ENCODE measurements around the gene CPED1.

Gene CPED1

GRCh38 chr7:121298831-121299239 lies 310.3 kb downstream of the CPED1 start:
- H3K27ac ChIP-seq (ENCODE audit: low read length), result no peak overlapping the region
- H3K4me1 ChIP-seq (ENCODE audit: insufficient read depth, low read length), result no peaks in the 10 kb centered on the region

GRCh38 chr7:121300685-121301420 lies 312.3 kb downstream of the CPED1 start:
- Histone ChIP-seq H3K9ac (ENCODE audit: low read depth, low read length) (no peak overlapping the region), H3K27me3 (ENCODE audit: insufficient read depth, low read length) (no peaks in the 10 kb centered on the region), H3K27ac (ENCODE audit: low read length) (no peak overlapping the region), H3K4me1 (ENCODE audit: insufficient read depth, low read length) (peaks cover 6% of the 10 kb centered on the region; the same call in 1 of the 2 replicates), H3K4me3 (ENCODE audit: low read length) (no peak overlapping the region), H3K36me3 (ENCODE audit: insufficient read depth, low read depth, low read length) (no peaks in the 10 kb centered on the region), H3K9me3 (ENCODE audit: insufficient read depth, low read depth, low read length) (no peaks in the 10 kb centered on the region)

More at GRCh38 chr7:121298831-121299239, 310.3 kb downstream of the CPED1 start:
- Histone ChIP-seq H3K9ac (ENCODE audit: low read depth, low read length) (no peak overlapping the region), H3K27me3 (ENCODE audit: insufficient read depth, low read length) (no peaks in the 10 kb centered on the region), H3K9me3 (ENCODE audit: insufficient read depth, low read depth, low read length) (no peaks in the 10 kb centered on the region), H3K4me3 (ENCODE audit: low read length) (no peak overlapping the region), H3K36me3 (ENCODE audit: insufficient read depth, low read depth, low read length) (no peaks in the 10 kb centered on the region)

GRCh38 chr7:121301446-121302213 lies 313.1 kb downstream of the CPED1 start:
- Histone ChIP-seq H3K27me3 (ENCODE audit: insufficient read depth, low read length) (no peaks in the 10 kb centered on the region), H3K4me3 (ENCODE audit: low read length) (no peak overlapping the region), H3K36me3 (ENCODE audit: insufficient read depth, low read depth, low read length) (no peaks in the 10 kb centered on the region), H3K27ac (ENCODE audit: low read length) (no peak overlapping the region), H3K9ac (ENCODE audit: low read depth, low read length) (no peak overlapping the region), H3K9me3 (ENCODE audit: insufficient read depth, low read depth, low read length) (no peaks in the 10 kb centered on the region), H3K4me1 (ENCODE audit: insufficient read depth, low read length) (peaks cover 6% of the 10 kb centered on the region; the same call in 1 of the 2 replicates)

GRCh38 chr7:121302214-121302745 lies 313.8 kb downstream of the CPED1 start:
- Histone ChIP-seq H3K9ac (ENCODE audit: low read depth, low read length) (no peak overlapping the region), H3K4me1 (ENCODE audit: insufficient read depth, low read length) (peaks cover 6% of the 10 kb centered on the region; the same call in 1 of the 2 replicates), H3K27me3 (ENCODE audit: insufficient read depth, low read length) (no peaks in the 10 kb centered on the region), H3K4me3 (ENCODE audit: low read length) (no peak overlapping the region), H3K27ac (ENCODE audit: low read length) (no peak overlapping the region), H3K36me3 (ENCODE audit: insufficient read depth, low read depth, low read length) (no peaks in the 10 kb centered on the region), H3K9me3 (ENCODE audit: insufficient read depth, low read depth, low read length) (no peaks in the 10 kb centered on the region)

GRCh38 chr7:121303422-121304101 lies 315.1 kb downstream of the CPED1 start:
- H3K4me1 ChIP-seq (ENCODE audit: insufficient read depth, low read length), result peaks cover 6% of the 10 kb centered on the region; the same call in 1 of the 2 replicates
- no peaks in the 10 kb centered on the region for H3K27me3 ChIP-seq (ENCODE audit: insufficient read depth, low read length)
- H3K4me3 ChIP-seq (ENCODE audit: low read length), result no peak overlapping the region
- H3K9ac ChIP-seq (ENCODE audit: low read depth, low read length), result no peak overlapping the region
- H3K9me3 ChIP-seq (ENCODE audit: insufficient read depth, low read depth, low read length), result no peaks in the 10 kb centered on the region
- no peaks in the 10 kb centered on the region for H3K36me3 ChIP-seq (ENCODE audit: insufficient read depth, low read depth, low read length)
- no peak overlapping the region for H3K27ac ChIP-seq (ENCODE audit: low read length)

GRCh38 chr7:121304102-121304658 lies 315.7 kb downstream of the CPED1 start:
- no peak overlapping the region for H3K9ac ChIP-seq (ENCODE audit: low read depth, low read length)
- H3K4me1 ChIP-seq (ENCODE audit: insufficient read depth, low read length), result peaks cover 6% of the 10 kb centered on the region; the same call in 1 of the 2 replicates
- no peaks in the 10 kb centered on the region for H3K27me3 ChIP-seq (ENCODE audit: insufficient read depth, low read length)
- no peak overlapping the region for H3K4me3 ChIP-seq (ENCODE audit: low read length)
- no peaks in the 10 kb centered on the region for H3K9me3 ChIP-seq (ENCODE audit: insufficient read depth, low read depth, low read length)
- no peaks in the 10 kb centered on the region for H3K36me3 ChIP-seq (ENCODE audit: insufficient read depth, low read depth, low read length)
- no peak overlapping the region for H3K27ac ChIP-seq (ENCODE audit: low read length)

- no peaks in the 10 kb centered on the region for H3K36me3 ChIP-seq (ENCODE audit: insufficient read depth, low read depth, low read length)
These were observed 316.6 kb downstream of the CPED1 start for GRCh38 chr7:121305109-121305508.

GRCh38 chr7:121306565-121306964 lies 318.1 kb downstream of the CPED1 start:
- H3K4me1 ChIP-seq (ENCODE audit: insufficient read depth, low read length), result peaks cover 6% of the 10 kb centered on the region; the same call in 1 of the 2 replicates
- H3K4me3 ChIP-seq (ENCODE audit: low read length), result no peak overlapping the region
- H3K27ac ChIP-seq (ENCODE audit: low read length), result no peak overlapping the region
- H3K36me3 ChIP-seq (ENCODE audit: insufficient read depth, low read depth, low read length), result no peaks in the 10 kb centered on the region
- no peaks in the 10 kb centered on the region for H3K9me3 ChIP-seq (ENCODE audit: insufficient read depth, low read depth, low read length)
- no peak overlapping the region for H3K9ac ChIP-seq (ENCODE audit: low read depth, low read length)
- H3K27me3 ChIP-seq (ENCODE audit: insufficient read depth, low read length), result no peaks in the 10 kb centered on the region

More at GRCh38 chr7:121305109-121305508, 316.6 kb downstream of the CPED1 start:
- H3K27me3 ChIP-seq (ENCODE audit: insufficient read depth, low read length), result no peaks in the 10 kb centered on the region
- H3K9ac ChIP-seq (ENCODE audit: low read depth, low read length), result no peak overlapping the region
- peaks cover 6% of the 10 kb centered on the region; the same call in 1 of the 2 replicates for H3K4me1 ChIP-seq (ENCODE audit: insufficient read depth, low read length)
- H3K4me3 ChIP-seq (ENCODE audit: low read length), result no peak overlapping the region
- no peak overlapping the region for H3K27ac ChIP-seq (ENCODE audit: low read length)
- no peaks in the 10 kb centered on the region for H3K9me3 ChIP-seq (ENCODE audit: insufficient read depth, low read depth, low read length)

GRCh38 chr7:121307021-121307574 lies 318.6 kb downstream of the CPED1 start:
- H3K4me1 ChIP-seq (ENCODE audit: insufficient read depth, low read length), result peaks cover 6% of the 10 kb centered on the region; the same call in 1 of the 2 replicates

GRCh38 chr7:121313220-121313792 lies 324.8 kb downstream of the CPED1 start:
- Histone ChIP-seq H3K4me1 (ENCODE audit: insufficient read depth, low read length) (no peaks in the 10 kb centered on the region), H3K4me3 (ENCODE audit: low read length) (no peak overlapping the region), H3K36me3 (ENCODE audit: insufficient read depth, low read depth, low read length) (no peaks in the 10 kb centered on the region), H3K27me3 (ENCODE audit: insufficient read depth, low read length) (no peaks in the 10 kb centered on the region), H3K9me3 (ENCODE audit: insufficient read depth, low read depth, low read length) (no peaks in the 10 kb centered on the region), H3K9ac (ENCODE audit: low read depth, low read length) (no peak overlapping the region), H3K27ac (ENCODE audit: low read length) (no peak overlapping the region)

More at GRCh38 chr7:121307021-121307574, 318.6 kb downstream of the CPED1 start:
- Histone ChIP-seq H3K27ac (ENCODE audit: low read length) (no peak overlapping the region), H3K9me3 (ENCODE audit: insufficient read depth, low read depth, low read length) (no peaks in the 10 kb centered on the region), H3K4me3 (ENCODE audit: low read length) (no peak overlapping the region), H3K9ac (ENCODE audit: low read depth, low read length) (no peak overlapping the region), H3K36me3 (ENCODE audit: insufficient read depth, low read depth, low read length) (no peaks in the 10 kb centered on the region), H3K27me3 (ENCODE audit: insufficient read depth, low read length) (no peaks in the 10 kb centered on the region)
